Embryonic facial prominence (tissue), 1 donor: ENCODE measurements around the gene TM7SF2.

ENCODE experiments used
- DNase-seq: peaks from one replicate; pipeline ENCODE4 v3.0.0-alpha.2; 2016; ENCODE audit errors: extremely low spot score

TM7SF2 gene

DNA sequence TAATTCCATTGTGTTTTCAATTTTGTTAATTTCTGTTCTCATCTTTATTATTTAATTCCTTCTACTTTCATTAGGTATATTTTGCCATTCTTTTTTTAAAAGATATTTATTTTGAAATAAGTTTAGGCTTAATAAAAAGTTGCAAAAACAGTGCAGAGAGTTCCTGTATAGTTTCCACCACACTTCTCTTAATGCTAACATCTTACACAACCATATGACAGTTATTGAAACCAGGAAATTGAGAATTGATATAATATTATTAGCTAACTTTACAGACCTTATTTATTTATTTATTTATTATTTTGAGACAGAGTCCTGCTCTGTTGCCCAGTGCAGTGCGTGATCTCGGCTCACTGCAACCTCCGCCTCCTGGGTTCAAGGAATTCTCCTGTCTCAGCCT is 44.6 kb downstream of the TM7SF2 start:
- DNase-seq = no peak

DNA sequence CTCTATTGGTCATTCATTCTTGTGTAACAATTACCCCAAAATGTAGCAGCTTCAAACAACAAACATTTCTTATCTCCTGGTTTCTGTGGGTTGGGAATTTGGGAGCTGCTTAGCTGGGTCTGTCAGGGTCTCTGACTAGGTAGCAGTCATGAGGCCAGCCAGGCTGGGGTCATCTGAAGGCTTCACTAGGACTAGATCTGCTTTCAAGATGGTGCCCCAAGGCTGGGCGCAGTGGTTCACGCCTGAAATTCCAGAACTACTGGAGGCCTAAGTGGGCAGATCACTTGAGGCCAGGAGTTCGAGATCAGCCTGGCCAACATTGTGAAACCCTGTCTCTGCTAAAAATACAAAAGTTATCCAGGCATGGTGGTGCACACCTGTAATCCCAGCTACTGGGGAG is 45.3 kb downstream of the TM7SF2 start:
- DNase-seq = no peak

DNA sequence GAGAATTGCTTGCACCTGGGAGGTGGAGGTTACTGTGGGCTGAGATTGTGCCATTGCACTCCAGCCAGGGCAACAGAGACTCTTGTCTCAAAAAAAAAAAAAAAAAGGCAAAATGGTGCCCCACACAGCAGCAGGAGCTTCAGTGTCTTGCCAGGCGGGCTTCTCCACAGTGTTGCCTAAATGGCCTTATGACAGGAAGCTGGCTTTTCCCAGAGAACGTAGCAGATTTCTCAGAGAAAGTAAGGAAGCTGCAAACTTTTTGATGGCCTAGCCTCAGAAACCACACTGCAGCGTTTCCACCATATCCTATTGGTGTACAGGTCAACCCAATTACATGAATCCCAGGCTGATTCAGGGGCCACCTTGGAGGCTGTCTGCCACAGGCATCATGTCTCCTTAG is 45.7 kb downstream of the TM7SF2 start:
- no peak for DNase-seq

DNA sequence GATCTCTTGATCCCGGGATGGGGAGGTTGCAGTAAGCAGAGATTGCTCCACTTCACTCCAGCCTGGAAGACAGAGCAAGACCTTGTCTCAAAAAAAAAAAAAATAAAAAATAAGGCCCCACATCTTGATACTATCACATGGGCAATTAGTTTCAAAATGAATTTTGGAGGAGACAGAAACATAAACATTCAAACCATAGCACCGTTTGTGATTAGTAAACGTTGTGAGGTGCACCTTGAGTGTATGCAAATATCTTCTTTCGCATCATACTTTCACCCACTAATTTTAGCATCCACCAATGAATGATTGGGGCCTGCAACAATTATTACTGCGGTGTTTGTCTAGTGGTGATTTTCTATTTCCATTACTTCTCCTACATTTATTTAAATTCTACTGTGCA is 47.3 kb downstream of the TM7SF2 start:
- DNase-seq = no peak

DNA sequence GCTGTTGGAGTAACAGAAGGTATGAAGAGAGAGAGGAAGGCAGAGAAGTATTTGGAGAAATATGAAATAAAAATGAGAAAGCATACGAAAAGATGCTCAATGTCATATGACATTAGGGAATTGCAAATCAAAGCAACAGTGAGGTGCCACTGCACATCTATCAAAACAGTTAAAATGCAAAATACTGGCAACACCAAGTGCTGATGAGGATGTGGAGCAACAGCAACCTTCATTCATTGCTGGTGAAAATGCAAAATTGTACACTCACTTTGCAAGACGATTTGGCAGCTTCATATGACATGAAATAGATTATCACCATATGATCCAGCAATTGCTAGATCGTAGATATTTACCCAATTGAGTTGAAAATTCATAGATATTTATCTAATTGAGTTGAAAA is 49.0 kb downstream of the TM7SF2 start:
- DNase-seq = no peak

DNA sequence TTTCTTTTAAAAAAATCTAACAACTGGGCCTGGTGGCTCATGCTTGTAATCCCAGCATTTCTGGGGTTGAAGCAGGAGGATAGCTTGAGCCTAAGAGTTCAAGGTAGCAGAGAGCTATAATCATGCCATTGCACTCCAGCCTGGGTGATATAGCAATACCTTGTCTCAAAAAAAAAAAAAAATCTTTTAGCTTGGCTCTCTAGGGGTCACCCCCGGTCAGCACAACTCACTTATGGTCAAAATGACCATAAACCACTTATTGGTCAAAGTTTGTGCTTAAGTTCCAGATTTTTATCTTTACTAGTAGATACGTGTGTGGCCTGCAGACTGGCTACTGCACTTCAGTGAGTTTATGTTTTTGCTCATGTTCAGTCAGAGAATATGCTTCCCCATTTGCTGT is 52.0 kb downstream of the TM7SF2 start:
- DNase-seq = no peak
